Measurements from ENCODE around the gene EIF4E3.

Gene EIF4E3

DNA sequence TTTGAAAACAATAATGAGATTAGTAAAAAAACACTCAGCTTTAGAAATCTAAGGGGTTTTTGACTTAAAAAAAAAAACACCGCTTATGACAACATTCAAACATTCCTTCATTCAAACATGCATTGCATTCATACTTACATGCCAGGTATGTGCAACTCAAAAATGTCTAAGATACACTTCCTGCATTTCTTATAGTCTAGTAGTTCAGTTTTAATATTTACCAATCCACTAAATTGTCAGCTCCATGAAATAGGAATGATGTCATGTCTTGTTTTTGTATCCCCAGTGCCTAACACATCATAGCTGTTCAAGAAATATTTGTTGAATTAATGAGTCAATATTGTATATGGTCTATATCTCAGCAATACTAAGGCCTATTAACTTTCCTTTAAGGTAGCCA lies 51.7 kb downstream of the EIF4E3 start:
- no peak for ATAC-seq
- TF ChIP-seq ZNF8 (CRISPR knock-in tag; IDR thresholded peaks at IDR 0.05) (no peak), TSHZ2 (CRISPR knock-in tag; IDR thresholded peaks at IDR 0.05) (no peak), PATZ1 (CRISPR knock-in tag; IDR thresholded peaks at IDR 0.05; ENCODE audit: borderline replicate concordance) (no peak), ZFP3 (CRISPR knock-in tag; IDR thresholded peaks at IDR 0.05) (no peak), ZC3H10 (CRISPR knock-in tag; IDR thresholded peaks at IDR 0.05) (no peak), ISL1 (CRISPR knock-in tag; IDR thresholded peaks at IDR 0.05) (peak; percentile 20; the same call in 1 of the 2 replicates), OSR1 (CRISPR knock-in tag; IDR thresholded peaks at IDR 0.05) (no peak)

DNA sequence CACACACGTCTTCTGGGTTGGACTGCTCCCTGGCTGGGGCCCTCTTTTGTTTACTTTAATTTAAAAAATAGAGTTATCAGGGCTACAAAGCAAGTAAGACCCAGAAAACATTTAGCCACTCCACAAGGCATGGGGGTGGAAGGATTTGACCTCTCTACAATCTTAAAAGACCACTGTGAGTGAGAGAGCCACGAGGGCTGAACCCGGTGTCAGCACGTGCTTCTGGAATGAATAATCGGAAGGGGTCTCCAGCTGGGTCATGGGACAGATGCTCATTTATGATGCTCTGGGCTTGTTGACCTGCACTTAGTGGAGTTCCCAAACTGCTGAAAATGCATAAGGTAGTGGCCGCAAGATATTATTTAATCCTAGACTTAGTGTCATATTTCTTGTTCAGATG lies 52.4 kb downstream of the EIF4E3 start:
- no peak for ATAC-seq
- TF ChIP-seq PPARA (CRISPR knock-in tag; IDR thresholded peaks at IDR 0.05; ENCODE audit: borderline replicate concordance): no peak
- TF ChIP-seq OSR1 (CRISPR knock-in tag; IDR thresholded peaks at IDR 0.05): no peak
- no peak for TF ChIP-seq ESRRG (CRISPR knock-in tag; IDR thresholded peaks at IDR 0.05)
- TF ChIP-seq ARNTL (CRISPR knock-in tag; IDR thresholded peaks at IDR 0.05; ENCODE audit: borderline replicate concordance, low read depth): no peak
- TF ChIP-seq ZNF70 (CRISPR knock-in tag; IDR thresholded peaks at IDR 0.05): no peak
- TF ChIP-seq ZC3H10 (CRISPR knock-in tag; IDR thresholded peaks at IDR 0.05): no peak
- TF ChIP-seq ZFP30 (CRISPR knock-in tag; IDR thresholded peaks at IDR 0.05): no peak
- no peak for TF ChIP-seq BACH2 (CRISPR knock-in tag; IDR thresholded peaks at IDR 0.05; ENCODE audit: borderline replicate concordance)

DNA sequence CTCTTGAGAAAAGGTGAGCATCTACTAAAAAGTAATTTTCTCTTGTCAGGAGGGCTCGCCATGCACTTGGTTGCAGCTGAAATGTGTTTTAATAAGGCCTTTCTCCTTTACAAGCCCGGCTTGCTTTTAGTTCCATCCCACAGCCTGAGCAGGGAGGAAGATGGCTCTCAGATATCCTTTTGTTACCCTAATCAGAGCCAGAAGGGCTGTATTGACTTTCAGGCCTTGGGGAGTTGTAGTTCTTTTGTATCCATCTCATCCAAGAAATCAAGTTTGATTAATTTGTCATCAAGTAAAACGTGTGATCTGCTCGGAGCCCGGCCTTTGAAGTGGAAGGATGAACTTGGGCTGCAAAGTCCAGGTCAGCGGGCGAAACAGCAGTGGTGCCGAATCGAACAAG lies 52.9 kb downstream of the EIF4E3 start:
- no peak for ATAC-seq
- no peak for TF ChIP-seq ZNF8 (CRISPR knock-in tag; IDR thresholded peaks at IDR 0.05)
- TF ChIP-seq TOX (CRISPR knock-in tag; IDR thresholded peaks at IDR 0.05; ENCODE audit: borderline replicate concordance): no peak
- TF ChIP-seq ZC3H10 (CRISPR knock-in tag; IDR thresholded peaks at IDR 0.05): no peak
- TF ChIP-seq PPARA (CRISPR knock-in tag; IDR thresholded peaks at IDR 0.05; ENCODE audit: borderline replicate concordance): no peak

GRCh38 chr3:71671216-71671845 lies 53.9 kb downstream of the EIF4E3 start:
- ATAC-seq: no peak
- no peak for TF ChIP-seq SNAI2 (CRISPR knock-in tag; IDR thresholded peaks at IDR 0.05)
- no peak for TF ChIP-seq ESRRG (CRISPR knock-in tag; IDR thresholded peaks at IDR 0.05)
- TF ChIP-seq ZC3H10 (CRISPR knock-in tag; IDR thresholded peaks at IDR 0.05): no peak
- TF ChIP-seq CREB5 (CRISPR knock-in tag; IDR thresholded peaks at IDR 0.05; ENCODE audit: low read depth): no peak
- TF ChIP-seq PPARA (CRISPR knock-in tag; IDR thresholded peaks at IDR 0.05; ENCODE audit: borderline replicate concordance): no peak
- no peak for TF ChIP-seq PATZ1 (CRISPR knock-in tag; IDR thresholded peaks at IDR 0.05; ENCODE audit: borderline replicate concordance)
- TF ChIP-seq TOX (CRISPR knock-in tag; IDR thresholded peaks at IDR 0.05; ENCODE audit: borderline replicate concordance): no peak
- TF ChIP-seq TSHZ2 (CRISPR knock-in tag; IDR thresholded peaks at IDR 0.05): no peak
- no peak for TF ChIP-seq BACH2 (CRISPR knock-in tag; IDR thresholded peaks at IDR 0.05; ENCODE audit: borderline replicate concordance)
- no peak for TF ChIP-seq CSDC2 (CRISPR knock-in tag; IDR thresholded peaks at IDR 0.05)
- TF ChIP-seq TCF4 (CRISPR knock-in tag; IDR thresholded peaks at IDR 0.05; ENCODE audit: borderline replicate concordance): no peak
- no peak for TF ChIP-seq ARNTL (CRISPR knock-in tag; IDR thresholded peaks at IDR 0.05; ENCODE audit: borderline replicate concordance, low read depth)
- TF ChIP-seq GLIS3 (CRISPR knock-in tag; IDR thresholded peaks at IDR 0.05): no peak
- no peak for TF ChIP-seq ZFP3 (CRISPR knock-in tag; IDR thresholded peaks at IDR 0.05)
- no peak for TF ChIP-seq ISL1 (CRISPR knock-in tag; IDR thresholded peaks at IDR 0.05)
- no peak for TF ChIP-seq ZFP30 (CRISPR knock-in tag; IDR thresholded peaks at IDR 0.05)
- TF ChIP-seq RARB (CRISPR knock-in tag; IDR thresholded peaks at IDR 0.05): no peak
- TF ChIP-seq ZNF565 (CRISPR knock-in tag; conservative IDR thresholded peaks at IDR 0.05; ENCODE audit: low read depth): no peak
- TF ChIP-seq OSR1 (CRISPR knock-in tag; IDR thresholded peaks at IDR 0.05): no peak
